ENCODE data around the gene ZNF200.

ZNF200 gene

GRCh38 chr16:3175157-3176093 is 59.5 kb downstream of the ZNF200 start:
- no peak for DNase-seq (ENCODE audit: low spot score)

GRCh38 chr16:3174618-3175148 is 60.3 kb downstream of the ZNF200 start:
- no peak for DNase-seq (ENCODE audit: low spot score)

- DNase-seq (ENCODE audit: low spot score): peak; percentile 31
Measured at GRCh38 chr16:3173892-3174617, 60.9 kb downstream of the ZNF200 start.
